GM12878 (cell line): ENCODE data around the gene GZF1. TPM values are rescaled to one million over a fixed set of nuclear protein-coding genes. Genes with fewer than 3 reads are reported as not detected.

ENCODE experiments used
- CBFB ChIP-seq: IDR thresholded peaks from 2 replicates; pipeline ENCODE4 v1.6.1; 2016; ENCODE audit warnings: antibody characterized with exemption, low read depth
- CHD2 ChIP-seq: IDR thresholded peaks from 2 replicates; pipeline ENCODE4 v1.6.1; 2011; ENCODE audit warnings: low read depth, low read length, improper control_type of control experiment, borderline replicate concordance
- CUX1 ChIP-seq: IDR thresholded peaks from 2 replicates; pipeline ENCODE4 v1.6.1; 2012; ENCODE audit warnings: improper control_type of control experiment, low read depth, low read length; ENCODE audit not compliant: insufficient replicate concordance
- DPF2 ChIP-seq: fragments of 450-650 bp; IDR thresholded peaks from 2 replicates; pipeline ENCODE4 v1.6.1; 2017; ENCODE audit warnings: mild to moderate bottlenecking
- GABPA ChIP-seq: IDR thresholded peaks from 2 replicates; pipeline ENCODE4 v1.6.1; 2014; ENCODE audit warnings: antibody characterized with exemption, low read depth, mild to moderate bottlenecking, inconsistent platforms
- IKZF1 ChIP-seq: fragments of 450-650 bp; conservative IDR thresholded peaks from 2 replicates; pipeline ENCODE4 v1.6.1; 2017; ENCODE audit warnings: antibody characterized with exemption, mild to moderate bottlenecking
- MAX ChIP-seq: IDR thresholded peaks from 2 replicates; pipeline ENCODE4 v1.6.1; 2012; ENCODE audit warnings: low read depth, low read length, improper control_type of control experiment
- MLLT1 ChIP-seq: fragments of 450-650 bp; IDR thresholded peaks from 2 replicates; pipeline ENCODE4 v1.6.1; 2016; ENCODE audit warnings: mild to moderate bottlenecking
- MXI1 ChIP-seq: fragments of 150-350 bp; IDR thresholded peaks from 2 replicates; pipeline ENCODE4 v1.6.1; 2011; ENCODE audit warnings: low read depth, mild to moderate bottlenecking, inconsistent platforms, low read length, improper control_type of control experiment
- PAX5 ChIP-seq: IDR thresholded peaks from 2 replicates; pipeline ENCODE4 v1.6.1; 2011; ENCODE audit warnings: low read depth, low read length, borderline replicate concordance
- RBBP5 ChIP-seq: fragments of 200-600 bp; sonication (generic); conservative IDR thresholded peaks from 2 replicates; pipeline ENCODE4 v1.6.1; 2016
- RELA ChIP-seq: fragments of 450-650 bp; IDR thresholded peaks from 2 replicates; pipeline ENCODE4 v1.8.0; 2014; ENCODE audit warnings: borderline replicate concordance; ENCODE audit not compliant: partially characterized antibody
- RFX5 ChIP-seq: IDR thresholded peaks from 2 replicates; pipeline ENCODE4 v1.6.1; 2011; ENCODE audit warnings: low read depth, low read length, improper control_type of control experiment
- SIX5 ChIP-seq: IDR thresholded peaks from 2 replicates; pipeline ENCODE4 v1.6.1; 2011; ENCODE audit warnings: mild to moderate bottlenecking, low read depth, low read length, moderate library complexity; ENCODE audit not compliant: severe bottlenecking
- SMAD1 ChIP-seq: fragments of 450-650 bp; IDR thresholded peaks from 2 replicates; pipeline ENCODE4 v1.6.1; 2018; ENCODE audit warnings: mild to moderate bottlenecking, low read depth; ENCODE audit not compliant: partially characterized antibody
- TAF1 ChIP-seq: IDR thresholded peaks from 2 replicates; pipeline ENCODE4 v1.6.1; 2011; ENCODE audit warnings: mild to moderate bottlenecking, low read depth, low read length, borderline replicate concordance
- TCF12 ChIP-seq: IDR thresholded peaks from 2 replicates; pipeline ENCODE4 v1.6.1; 2011; ENCODE audit warnings: low read depth, mild to moderate bottlenecking, low read length
- ZNF217 ChIP-seq: fragments of 450-650 bp; IDR thresholded peaks from 2 replicates; pipeline ENCODE4 v1.6.1; 2017; ENCODE audit warnings: antibody characterized with exemption, mild to moderate bottlenecking
- ZNF592 ChIP-seq: fragments of 450-650 bp; IDR thresholded peaks from 2 replicates; pipeline ENCODE4 v1.6.1; 2017; ENCODE audit warnings: mild to moderate bottlenecking, moderate library complexity
- polyA plus RNA-seq, 11 experiments: library from polyadenylated mRNA; depleted of rRNA in 4 of 11; unstranded in 6 of 11; stranded (reverse) in 5 of 11; fragments of >200 nt; fragmentation: Nextera tagmentation in 4 of 11; fragmentation: Illumina TruSeq in 1 of 11; extraction: Ambion mirVana in 4 of 11; extraction: Trizol in 1 of 11; gene quantifications; 1 replicate in 1 of 11; 2 replicates in 10 of 11; pipeline versions ENCODE4 v1.2.1 to v1.2.3, GENCODE V29; 2011 to 2016; ENCODE audit warnings: inconsistent platforms in 2 of 11, missing spikeins in 2 of 11, low read depth in 1 of 11
- total RNA-seq, 4 experiments: library from RNA; depleted of rRNA in 3 of 4; stranded (reverse); fragments of >200 nt in 3 of 4; fragmentation: Illumina TruSeq in 1 of 4; extraction: Trizol in 1 of 4; gene quantifications; 2 replicates each; pipeline versions ENCODE4 v1.2.1 to v1.2.3, GENCODE V29; 2013 to 2021

GZF1 gene
- total and polyA plus RNA-seq, 10 of the 15 experiments (the other 5 are each of a cell fraction or from before 2014, with no cell fraction given): 2.2 to 19.5 (median 9.7) TPM

GRCh38 chr20:23350196-23350903 is 11.6 kb upstream of the GZF1 start, which contains the start of gene NXT1 (continued):
- no peak for TF ChIP-seq ZNF217
- TF ChIP-seq DPF2: peak; percentile 97
- TF ChIP-seq PAX5: peak; percentile 29; the same call in 1 of the 2 replicates
- peak; percentile 65 for TF ChIP-seq SIX5
- TF ChIP-seq GABPA: peak; percentile 97
- peak; percentile 91 for TF ChIP-seq IKZF1
- peak; percentile 89 for TF ChIP-seq MAX
- peak; percentile 56; the same call in 1 of the 2 replicates for TF ChIP-seq MLLT1
- peak; percentile 44 for TF ChIP-seq RELA
- peak; percentile 7; the same call in 1 of the 2 replicates for TF ChIP-seq TAF1
- TF ChIP-seq RBBP5: no peak
- TF ChIP-seq TCF12: 0 out of 2 replicates have a peak, but pooled peaks have one; percentile 56
- peak; percentile 19; the same call in 1 of the 2 replicates for TF ChIP-seq CBFB
- TF ChIP-seq RFX5: no peak
- peak; percentile 12 for TF ChIP-seq CUX1
- peak; percentile 47 for TF ChIP-seq SMAD1
- TF ChIP-seq CHD2: peak; percentile 87
- TF ChIP-seq MXI1: peak; percentile 72; the same call in 1 of the 2 replicates
- TF ChIP-seq ZNF592: peak; percentile 100
